ENCODE results near the gene SH3TC1.

SH3TC1 gene

GRCh38 chr4:8280158-8280875 is 81.2 kb downstream of the SH3TC1 start:
- no peak for DNase-seq

DNA sequence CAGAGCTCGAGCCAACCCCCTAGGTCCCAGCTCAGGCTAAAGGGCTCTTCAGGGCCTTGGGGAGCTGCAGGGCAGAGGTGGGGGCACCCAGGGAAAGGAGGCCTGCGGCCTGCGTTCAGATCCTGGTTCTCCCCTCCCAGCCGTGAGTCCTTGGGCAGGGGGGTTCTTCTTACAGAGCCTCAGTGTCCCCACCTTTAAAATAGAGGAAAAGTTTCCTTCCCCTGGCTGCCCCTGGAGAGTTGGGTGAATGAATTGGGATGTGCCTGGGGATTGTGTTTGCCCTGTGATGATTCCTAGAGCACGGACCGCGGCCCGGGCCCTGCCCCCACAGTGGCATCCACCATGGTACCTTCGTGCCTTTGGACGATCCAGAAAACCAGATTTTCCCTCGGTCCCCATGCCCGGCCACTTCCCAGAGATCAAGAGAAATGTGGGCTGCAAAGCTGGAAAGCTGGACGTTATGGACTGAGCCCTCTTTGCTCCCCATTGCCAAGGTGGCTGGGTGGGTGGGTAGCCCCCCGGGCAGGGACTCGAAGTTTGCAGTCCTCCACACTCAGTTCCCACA is 81.9 kb downstream of the SH3TC1 start:
- DNase-seq, result no peak

DNA sequence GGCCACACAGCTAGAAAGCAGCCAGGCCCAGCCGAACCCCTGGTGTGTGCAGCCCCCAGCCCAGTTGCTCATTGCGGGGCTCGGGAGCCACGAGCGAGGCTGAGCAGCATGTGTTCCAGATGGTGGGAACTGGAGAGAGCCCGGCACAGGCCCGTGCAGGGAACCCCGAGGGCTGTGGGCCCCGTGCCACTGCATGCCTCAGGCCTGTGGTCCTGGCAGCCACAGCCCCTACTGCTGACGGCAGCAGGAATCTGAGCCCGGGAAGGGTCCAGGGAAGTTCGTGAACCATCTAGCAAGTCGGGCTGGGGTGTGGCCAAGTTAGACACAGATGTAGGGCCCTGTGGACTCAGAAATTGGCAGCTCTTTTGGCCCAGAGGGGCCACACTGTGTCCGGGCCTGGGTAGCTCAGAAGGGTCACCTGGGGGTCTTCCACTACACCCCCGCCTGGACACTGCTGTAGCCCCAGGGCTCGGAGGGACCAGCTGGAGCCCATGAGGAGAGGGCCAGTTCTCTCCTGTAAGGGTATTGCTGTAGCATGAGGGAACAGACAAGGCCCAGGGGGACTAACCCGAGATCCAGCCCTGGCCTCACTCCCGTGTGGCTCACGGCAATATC is 82.5 kb downstream of the SH3TC1 start:
- no peak for DNase-seq

DNA sequence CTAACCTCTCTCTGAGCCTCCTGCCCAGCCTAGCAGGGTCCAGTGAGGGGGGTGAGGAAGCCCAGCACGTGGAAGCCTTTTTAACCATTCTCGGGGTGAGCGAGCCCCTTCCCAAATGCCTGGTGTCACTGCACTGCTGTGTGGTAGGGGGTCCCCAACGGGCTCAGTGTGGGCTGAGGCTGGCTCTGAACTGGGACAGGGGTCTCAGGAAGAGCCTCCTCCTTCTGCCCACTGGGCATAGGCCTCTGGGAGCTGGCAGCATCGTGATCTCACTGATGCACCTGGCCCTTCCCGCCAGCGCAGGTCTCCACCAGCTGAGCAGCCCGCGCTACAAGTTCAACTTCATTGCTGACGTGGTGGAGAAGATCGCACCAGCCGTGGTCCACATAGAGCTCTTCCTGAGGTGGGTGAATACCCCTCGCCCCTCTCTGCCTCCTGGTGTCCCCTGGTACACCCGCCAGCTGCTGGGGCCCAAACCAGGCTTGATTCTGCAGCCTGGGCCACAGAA is 83.1 kb downstream of the SH3TC1 start:
- DNase-seq, result no peak

- DNase-seq, result no peak
These were observed 83.7 kb downstream of the SH3TC1 start for GRCh38 chr4:8282742-8283141.

GRCh38 chr4:8283161-8283560 is 84.1 kb downstream of the SH3TC1 start:
- DNase-seq, result no peak

DNA sequence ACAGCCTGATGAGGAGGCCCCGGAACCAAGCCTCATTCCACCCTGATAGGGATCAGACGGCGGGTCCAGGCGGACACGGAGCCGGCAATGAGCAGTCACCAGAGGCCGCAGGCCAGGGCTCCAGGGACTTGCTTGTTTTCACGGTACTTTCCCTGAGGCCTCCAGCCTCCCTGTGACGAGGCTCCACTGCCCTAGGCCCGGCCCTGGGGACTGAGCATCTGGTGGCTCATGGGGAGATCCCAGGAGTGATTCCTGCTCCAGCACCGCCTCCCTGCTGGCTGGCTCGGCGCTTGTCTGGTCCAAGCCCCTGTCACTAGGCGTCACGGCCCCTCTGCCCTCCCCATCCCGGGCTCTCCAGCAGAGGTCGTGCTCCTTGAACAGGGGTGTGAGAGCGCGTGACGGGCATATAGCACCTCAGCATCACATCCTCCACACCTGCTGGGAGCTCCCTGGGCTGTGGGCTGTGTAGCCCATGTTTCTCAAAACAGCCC is 84.6 kb downstream of the SH3TC1 start:
- no peak for DNase-seq

DNA sequence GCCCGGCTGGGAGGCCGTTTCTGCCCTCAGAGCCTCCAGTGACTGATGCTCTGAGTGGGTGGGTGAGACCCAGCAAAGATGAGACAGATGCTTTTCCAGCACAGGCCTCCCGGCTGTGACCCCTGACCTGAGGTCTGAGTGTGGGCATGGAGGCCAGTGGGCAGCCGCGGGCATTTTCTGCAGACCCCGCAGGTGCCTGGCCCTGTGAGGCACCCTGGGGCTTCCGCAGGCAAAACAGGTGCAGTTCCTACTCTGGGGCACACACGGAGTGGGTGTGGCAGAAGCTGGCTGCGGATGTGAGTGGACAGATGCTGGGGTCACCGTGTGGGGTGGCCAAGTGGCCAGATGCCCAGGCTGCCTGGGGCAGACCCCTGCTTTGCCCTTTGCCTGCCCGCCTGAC is 85.3 kb downstream of the SH3TC1 start:
- no peak for DNase-seq

- no peak for DNase-seq
These were observed 86.3 kb downstream of the SH3TC1 start for GRCh38 chr4:8285143-8285975.

DNA sequence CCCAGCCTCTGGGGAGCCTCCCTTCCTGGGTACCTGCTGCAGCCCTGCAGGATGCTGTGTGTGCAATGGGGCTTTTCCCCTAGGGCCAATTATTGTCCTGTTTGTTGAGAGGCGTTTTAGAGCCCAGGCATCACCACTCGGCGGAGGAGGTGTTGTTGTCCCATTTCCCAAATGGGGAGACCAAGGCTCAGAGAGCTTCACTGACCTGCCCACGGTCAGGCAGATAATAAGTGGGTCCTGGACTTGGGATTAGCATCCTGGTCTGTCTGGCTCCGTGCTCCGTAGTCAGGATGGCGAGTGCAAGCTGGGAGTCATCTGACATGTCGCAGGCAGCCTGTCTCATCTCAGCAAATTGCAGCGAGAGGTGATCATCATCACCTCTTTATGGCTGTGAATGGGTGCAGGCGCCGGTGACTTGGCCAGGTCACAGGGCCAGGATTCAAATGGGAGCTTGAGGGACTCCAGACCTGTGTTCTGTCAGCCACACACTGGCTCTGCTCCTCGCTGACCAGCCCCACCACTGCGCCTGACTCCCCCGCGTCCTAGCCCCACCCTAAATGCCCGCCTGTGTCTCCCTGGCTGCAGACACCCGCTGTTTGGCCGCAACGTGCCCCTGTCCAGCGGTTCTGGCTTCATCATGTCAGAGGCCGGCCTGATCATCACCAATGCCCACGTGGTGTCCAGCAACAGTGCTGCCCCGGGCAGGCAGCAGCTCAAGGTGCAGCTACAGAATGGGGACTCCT is 87.1 kb downstream of the SH3TC1 start:
- no peak for DNase-seq

DNA sequence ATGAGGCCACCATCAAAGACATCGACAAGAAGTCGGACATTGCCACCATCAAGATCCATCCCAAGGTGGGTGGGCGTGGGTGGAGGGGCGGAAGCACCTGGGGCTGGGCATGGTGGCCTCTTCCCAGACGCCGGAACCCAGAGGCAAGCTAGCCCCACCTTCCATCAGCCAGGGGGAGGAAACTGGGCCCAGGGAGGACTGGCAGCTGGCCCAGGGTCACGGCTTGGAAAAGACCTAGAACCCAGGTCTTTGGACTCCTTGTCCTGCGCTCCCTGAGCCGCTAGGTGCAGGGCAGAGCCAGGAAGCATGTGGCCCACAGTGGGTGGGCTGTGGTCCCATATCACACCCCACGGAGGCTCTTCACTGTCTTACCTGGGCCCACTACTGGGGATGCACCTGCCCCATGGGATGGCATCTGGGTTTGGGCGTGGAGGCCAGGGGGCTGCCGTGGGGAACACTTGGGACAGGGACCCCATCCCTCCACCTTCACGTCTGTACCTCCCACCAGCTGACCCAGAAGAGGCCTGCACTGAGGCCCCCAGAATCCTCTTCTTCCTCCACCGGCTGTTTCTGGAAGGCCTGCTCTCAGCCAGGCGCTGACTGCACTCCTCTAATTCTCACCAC is 87.7 kb downstream of the SH3TC1 start:
- no peak for DNase-seq

DNA sequence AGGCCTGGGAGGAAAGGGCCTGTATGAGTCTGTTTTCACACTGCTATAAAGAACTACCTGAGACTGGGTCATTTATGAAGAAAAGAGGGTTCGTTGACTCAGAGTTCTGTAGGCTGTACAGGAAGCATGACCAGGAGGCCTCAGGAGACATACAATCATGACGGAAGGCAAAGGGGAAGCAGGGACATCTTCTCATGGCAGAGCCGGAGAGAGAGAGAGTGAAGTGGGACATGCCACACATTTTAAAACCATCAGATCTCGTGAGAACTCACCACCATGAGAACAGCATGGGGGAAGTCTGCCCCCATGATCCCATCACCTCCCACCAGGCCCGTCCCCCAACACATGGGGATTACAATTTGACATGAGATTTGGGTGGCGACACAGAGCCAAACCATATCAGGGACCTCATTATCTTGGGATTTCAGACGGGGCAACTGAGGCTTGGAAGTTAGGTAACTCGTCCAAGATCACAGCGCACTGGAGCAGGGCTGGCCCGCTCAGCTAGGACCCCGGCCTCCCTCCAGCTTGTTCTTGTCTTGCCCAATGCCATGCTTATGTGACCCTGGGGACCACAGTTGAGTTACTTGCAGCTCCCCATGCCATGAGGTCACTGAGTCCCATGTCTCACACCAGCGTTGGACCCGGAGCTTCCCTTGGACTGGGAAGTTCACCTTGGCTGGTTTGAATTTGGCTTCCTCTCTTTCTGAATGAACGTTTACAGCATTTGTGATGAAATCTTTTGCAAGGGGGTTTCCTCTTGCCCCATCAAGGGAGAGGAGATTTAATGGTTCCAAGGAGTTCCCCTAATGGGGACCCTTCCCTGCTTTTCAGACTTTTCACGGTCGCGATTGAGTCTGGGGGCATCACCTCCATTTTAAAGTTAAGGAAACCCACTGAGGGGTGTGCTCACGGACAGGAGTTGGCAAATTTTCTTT is 88.5 kb downstream of the SH3TC1 start:
- no peak for DNase-seq

GRCh38 chr4:8289151-8289750 is 90.2 kb downstream of the SH3TC1 start:
- DNase-seq, result no peak

GRCh38 chr4:8289956-8290700 is 91.0 kb downstream of the SH3TC1 start:
- DNase-seq, result no peak

DNA sequence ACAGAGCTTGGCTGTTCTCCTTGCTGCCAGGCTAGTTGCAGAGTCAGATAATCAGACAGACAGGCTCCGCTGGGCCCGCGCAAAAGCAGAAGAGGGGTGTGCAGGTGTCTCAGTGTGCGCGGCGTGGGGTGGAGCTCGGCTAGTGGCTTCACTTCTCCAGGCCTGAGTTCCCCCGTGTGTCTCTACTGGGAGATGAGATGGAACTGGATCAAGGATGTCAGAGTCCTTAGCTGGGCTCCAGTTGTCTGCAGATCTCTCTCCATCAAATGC is 91.5 kb downstream of the SH3TC1 start:
- DNase-seq, result no peak

Measured in KG1 (cell line).